K562 (cell line): ENCODE data around the gene CORIN. TPM values are rescaled to one million over a fixed set of nuclear protein-coding genes. Genes with fewer than 3 reads are reported as not detected.

Experiments used
- ATAC-seq: fragments of 200-7000 bp; cut with Tn5 transposase; 3 replicates; pipeline ENCODE4 v1.9.1; 2020; ENCODE audit warnings: moderate library complexity
- BruUV-seq: library from RNA; stranded (reverse); fragments of 400-500 nt; replicated peaks from 2 replicates; lab custom pipeline; 2021; lab: Mats Ljungman, UMichigan
- CTCF ChIA-PET: fragments of 300-600 bp; formaldehyde crosslinking; extraction: SDS; loops from one replicate; lab custom pipeline; 2021; ENCODE audit warnings: low intra/inter-chr PET ratio; lab: Yijun Ruan, JAX
- POLR2A ChIA-PET: fragments of 300-600, 350-650 bp; sonication (Branson Sonifier 250); formaldehyde crosslinking; extraction: SDS; loops from one replicate; lab custom pipeline; 2021; ENCODE audit warnings: antibody characterized with exemption, inconsistent platforms; lab: Yijun Ruan, JAX
- DNase-seq, 4 experiments: peaks; one replicate each; pipeline versions ENCODE4 v3.0.0 to v3.0.0-alpha.2; 2011 to 2018; ENCODE audit warnings: low spot score in 3 of 4, mixed read lengths in 3 of 4; ENCODE audit errors: extremely low read depth in 1 of 4
- FAIRE-seq: peaks from 2 replicates; lab custom pipeline; 2011; peaks lifted over from hg19 to GRCh38; lab: Jason Lieb, UNC
- H2AFZ ChIP-seq: 2 replicates; pipeline ENCODE4 v1.6.0; 2011; ENCODE audit warnings: low read depth, low read length, control low read depth, inconsistent platforms
- H3K27ac ChIP-seq: fragments of 200-600 bp; 3 replicates; pipeline ENCODE4 v1.8.0; 2011; ENCODE audit warnings: low read depth, mild to moderate bottlenecking, control low read depth, inconsistent platforms, low read length, moderate library complexity, mixed read lengths; ENCODE audit errors: extremely low read depth
- H3K27me3 ChIP-seq, 2 experiments: fragments of 300-600 bp in 1 of 2; 2 replicates in 1 of 2; 3 replicates in 1 of 2; pipeline versions ENCODE4 v1.6.0 to v1.8.0; 2011; ENCODE audit warnings: inconsistent platforms in 2 of 2, low read length in 2 of 2, mild to moderate bottlenecking in 1 of 2, mixed read lengths in 1 of 2, moderate library complexity in 1 of 2; ENCODE audit not compliant: control insufficient read depth in 2 of 2, insufficient read depth in 2 of 2
- H3K36me3 ChIP-seq: fragments of 300-600 bp; 3 replicates; pipeline ENCODE4 v1.8.0; 2011; ENCODE audit warnings: mild to moderate bottlenecking, low read length, inconsistent platforms; ENCODE audit not compliant: control insufficient read depth, insufficient read depth
- H3K4me1 ChIP-seq, 2 experiments: fragments of 200-600 bp in 1 of 2; replicated peaks in 1 of 2; 2 replicates in 1 of 2; 3 replicates in 1 of 2; pipeline versions ENCODE4 v1.5.1 to v1.8.0; 2011; ENCODE audit warnings: inconsistent platforms in 2 of 2, low read length in 2 of 2, mild to moderate bottlenecking in 1 of 2, mixed read lengths in 1 of 2, moderate library complexity in 1 of 2; ENCODE audit not compliant: control insufficient read depth in 2 of 2, insufficient read depth in 2 of 2
- H3K4me2 ChIP-seq: 2 replicates; pipeline ENCODE4 v1.6.1; 2011; ENCODE audit warnings: low read length, control low read depth, inconsistent platforms, mixed read lengths; ENCODE audit not compliant: insufficient read depth
- H3K4me3 ChIP-seq: fragments of 200-600 bp; sonication (generic), shearing (Covaris generic); 2 replicates; pipeline ENCODE4 v1.5.1; 2016; ENCODE audit warnings: control low read depth, inconsistent platforms
- H3K79me2 ChIP-seq: fragments of 200-600 bp; 3 replicates; pipeline ENCODE4 v1.8.0; 2011; ENCODE audit warnings: low read length, inconsistent platforms; ENCODE audit not compliant: control insufficient read depth, insufficient read depth
- H3K9ac ChIP-seq, 2 experiments: 2 replicates each; pipeline versions ENCODE4 v1.6.0 to v1.6.1; 2011; ENCODE audit warnings: low read depth in 2 of 2, low read length in 2 of 2, control low read depth in 1 of 2, inconsistent platforms in 1 of 2, mild to moderate bottlenecking in 1 of 2, mixed read lengths in 1 of 2; ENCODE audit not compliant: insufficient read depth in 1 of 2
- H3K9me1 ChIP-seq: one replicate; pipeline ENCODE4 v1.6.0; 2011; ENCODE audit warnings: inconsistent platforms, mild to moderate bottlenecking, low read length, moderate library complexity; ENCODE audit not compliant: control insufficient read depth, insufficient read depth
- H3K9me3 ChIP-seq: replicated peaks from 2 replicates; pipeline ENCODE4 v1.5.1; 2011; ENCODE audit warnings: low read depth, low read length, inconsistent platforms; ENCODE audit not compliant: control insufficient read depth, insufficient read depth
- H4K20me1 ChIP-seq: replicated peaks from 2 replicates; pipeline ENCODE4 v1.6.1; 2011; ENCODE audit warnings: low read length, inconsistent platforms, mixed read lengths; ENCODE audit not compliant: control insufficient read depth, insufficient read depth
- COPS2 ChIP-seq: fragments of 450-650 bp; conservative IDR thresholded peaks from 2 replicates; pipeline ENCODE4 v1.6.1; 2016; ENCODE audit warnings: mild to moderate bottlenecking, moderate library complexity
- JUNB ChIP-seq: fragments of 450-650 bp; formaldehyde crosslinking; conservative IDR thresholded peaks from 2 replicates; pipeline ENCODE4 v1.4.0; 2020; ENCODE audit warnings: mild to moderate bottlenecking
- SIN3B ChIP-seq: fragments of 450-650 bp; IDR thresholded peaks from 2 replicates; pipeline ENCODE4 v1.6.1; 2017; ENCODE audit warnings: low read depth, mild to moderate bottlenecking, moderate library complexity
- WGBS: fragments of 100-300 bp; shearing (Covaris generic); methylation state at CpG from one replicate; pipeline ENCODE4 v1.1.6; 2016; ENCODE audit warnings: low coverage, mixed read lengths; ENCODE audit not compliant: insufficient coverage; ENCODE audit errors: missing lambda C conversion rate; 5-methylcytosine and 5-hydroxymethylcytosine counted together
- in situ Hi-C: fragments of 300-500 bp; cut with MboI; formaldehyde crosslinking; loops from 4 replicates; pipeline ENCODE4 v1.15.0; 2018; ENCODE audit warnings: inconsistent platforms, mixed read lengths
- intact Hi-C: fragments of 100-400 bp; cut with micrococcal nuclease; formaldehyde crosslinking; loops from 2 replicates; pipeline ENCODE4 v1.14.2; 2022
- polyA plus RNA-seq, 8 experiments: library from polyadenylated mRNA; depleted of rRNA in 4 of 8; stranded (reverse) in 5 of 8; unstranded in 3 of 8; fragments of >200 nt; fragmentation: Nextera tagmentation in 2 of 8; fragmentation: Illumina TruSeq in 1 of 8; extraction: Ambion mirVana in 2 of 8; extraction: Trizol in 1 of 8; gene quantifications; 2 replicates each; pipeline versions ENCODE4 v1.2.1 to v1.2.3, GENCODE V29; 2011 to 2014; ENCODE audit warnings: inconsistent platforms in 1 of 8, missing spikeins in 1 of 8
- total RNA-seq, 7 experiments: library from RNA; depleted of rRNA in 6 of 7; stranded (reverse); fragments of >200 nt in 6 of 7; fragmentation: Illumina TruSeq in 2 of 7; extraction: Trizol in 2 of 7; gene quantifications; 2 replicates each; pipeline versions ENCODE4 v1.2.1 to v1.2.3, GENCODE V29; 2011 to 2021; ENCODE audit warnings: low replicate concordance in 1 of 7
- TF ChIP-seq, protein P1 (sequence below): sonication (generic); formaldehyde crosslinking; IDR thresholded peaks from 2 replicates; pipeline ENCODE4 v1.8.0; 2023; ENCODE audit warnings: mild to moderate bottlenecking, missing genetic modification reagents
- TF ChIP-seq, protein P2 (sequence below), 2 experiments: fragments of 450-650 bp in 1 of 2; sonication (generic) in 1 of 2; formaldehyde crosslinking in 1 of 2; IDR thresholded peaks; 2 replicates each; pipeline versions ENCODE4 v1.7.1 to v1.9.0; 2016 to 2022; ENCODE audit warnings: inconsistent platforms in 1 of 2, mild to moderate bottlenecking in 1 of 2, missing genetic modification reagents in 1 of 2
- TF ChIP-seq, protein P3 (sequence below): fragments of 450-650 bp; IDR thresholded peaks from 2 replicates; pipeline ENCODE4 v1.6.1; 2016

CORIN gene
- total and polyA plus RNA-seq, 9 of the 15 experiments (the other 6 are each of a cell fraction or from before 2014, with no cell fraction given), result 0.04 to 0.31 (median 0.08) TPM; not detected in 4

DNA sequence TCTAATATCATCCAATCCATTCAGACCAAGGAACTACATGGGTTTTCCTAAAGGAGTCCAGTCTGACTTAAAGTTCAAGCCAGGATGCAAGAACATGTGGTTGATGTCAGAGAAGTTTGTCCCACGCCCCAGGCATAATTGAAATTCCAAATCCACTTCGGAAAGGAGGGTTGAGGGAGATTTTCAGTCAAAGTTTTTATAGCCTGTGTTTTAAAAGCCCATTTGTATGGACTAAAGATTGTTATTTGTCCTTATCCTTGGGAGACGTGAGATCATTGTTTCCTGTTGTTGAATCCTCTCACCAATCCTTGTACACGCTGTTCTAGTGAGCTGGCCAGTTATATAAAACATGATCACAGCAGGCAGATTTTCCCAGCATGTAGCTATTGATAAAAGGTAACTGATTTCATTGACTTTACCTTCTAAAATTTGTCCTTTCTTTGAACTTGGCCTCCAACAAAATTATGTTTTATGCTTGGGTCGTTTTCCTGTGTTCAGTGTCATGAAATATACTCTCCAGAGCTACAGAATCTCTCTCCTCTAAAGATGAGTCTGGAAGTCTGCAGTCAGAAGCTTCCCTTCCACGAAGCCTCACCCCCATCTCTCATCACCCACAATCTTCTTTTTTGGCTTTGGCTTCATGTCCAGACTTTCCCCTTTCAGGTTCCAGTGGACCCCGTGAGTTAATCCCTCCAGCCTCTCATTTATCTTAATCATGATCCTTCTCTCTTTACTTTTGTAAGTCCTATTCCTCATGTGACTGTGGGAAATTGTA, 259.9 kb downstream of the CORIN start:
- ChIA-PET POLR2A (interaction anchor here (1.7 kb wide), 1 partner anchor 11 kb away, joined by 4 read pairs; no protein-coding TSS in a partner anchor), CTCF (no interaction called here)
- H3K9me3 ChIP-seq, result no peaks in the 10 kb centered on the region
- BruUV-seq, result no TSS peak
- 0% methylated on average over 7 of the region's 7 CpGs for WGBS
- no peaks in the 10 kb centered on the region for H3K79me2 ChIP-seq
- no peak for DNase-seq
- no peaks in the 10 kb centered on the region for H3K27me3 ChIP-seq
- H3K9ac ChIP-seq, result no peak overlapping the region
- no peaks in the 10 kb centered on the region for H4K20me1 ChIP-seq
- in situ Hi-C loops, result no loop called here
- no peaks in the 10 kb centered on the region for H3K4me1 ChIP-seq
- intact Hi-C loops, result no loop called here
- no peak overlapping the region for H2AFZ ChIP-seq
- no peaks in the 10 kb centered on the region for H3K36me3 ChIP-seq
- H3K4me3 ChIP-seq, result no peak overlapping the region
- no peaks in the 10 kb centered on the region for H3K9me1 ChIP-seq
- FAIRE-seq, result no peak
- H3K27ac ChIP-seq, result no peak overlapping the region
- no peak for ATAC-seq
- H3K4me2 ChIP-seq, result no peak overlapping the region
- TF ChIP-seq, protein P1, sequence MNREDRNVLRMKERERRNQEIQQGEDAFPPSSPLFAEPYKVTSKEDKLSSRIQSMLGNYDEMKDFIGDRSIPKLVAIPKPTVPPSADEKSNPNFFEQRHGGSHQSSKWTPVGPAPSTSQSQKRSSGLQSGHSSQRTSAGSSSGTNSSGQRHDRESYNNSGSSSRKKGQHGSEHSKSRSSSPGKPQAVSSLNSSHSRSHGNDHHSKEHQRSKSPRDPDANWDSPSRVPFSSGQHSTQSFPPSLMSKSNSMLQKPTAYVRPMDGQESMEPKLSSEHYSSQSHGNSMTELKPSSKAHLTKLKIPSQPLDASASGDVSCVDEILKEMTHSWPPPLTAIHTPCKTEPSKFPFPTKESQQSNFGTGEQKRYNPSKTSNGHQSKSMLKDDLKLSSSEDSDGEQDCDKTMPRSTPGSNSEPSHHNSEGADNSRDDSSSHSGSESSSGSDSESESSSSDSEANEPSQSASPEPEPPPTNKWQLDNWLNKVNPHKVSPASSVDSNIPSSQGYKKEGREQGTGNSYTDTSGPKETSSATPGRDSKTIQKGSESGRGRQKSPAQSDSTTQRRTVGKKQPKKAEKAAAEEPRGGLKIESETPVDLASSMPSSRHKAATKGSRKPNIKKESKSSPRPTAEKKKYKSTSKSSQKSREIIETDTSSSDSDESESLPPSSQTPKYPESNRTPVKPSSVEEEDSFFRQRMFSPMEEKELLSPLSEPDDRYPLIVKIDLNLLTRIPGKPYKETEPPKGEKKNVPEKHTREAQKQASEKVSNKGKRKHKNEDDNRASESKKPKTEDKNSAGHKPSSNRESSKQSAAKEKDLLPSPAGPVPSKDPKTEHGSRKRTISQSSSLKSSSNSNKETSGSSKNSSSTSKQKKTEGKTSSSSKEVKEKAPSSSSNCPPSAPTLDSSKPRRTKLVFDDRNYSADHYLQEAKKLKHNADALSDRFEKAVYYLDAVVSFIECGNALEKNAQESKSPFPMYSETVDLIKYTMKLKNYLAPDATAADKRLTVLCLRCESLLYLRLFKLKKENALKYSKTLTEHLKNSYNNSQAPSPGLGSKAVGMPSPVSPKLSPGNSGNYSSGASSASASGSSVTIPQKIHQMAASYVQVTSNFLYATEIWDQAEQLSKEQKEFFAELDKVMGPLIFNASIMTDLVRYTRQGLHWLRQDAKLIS, result no peak
- TF ChIP-seq SIN3B, result no peak
- TF ChIP-seq, protein P2, sequence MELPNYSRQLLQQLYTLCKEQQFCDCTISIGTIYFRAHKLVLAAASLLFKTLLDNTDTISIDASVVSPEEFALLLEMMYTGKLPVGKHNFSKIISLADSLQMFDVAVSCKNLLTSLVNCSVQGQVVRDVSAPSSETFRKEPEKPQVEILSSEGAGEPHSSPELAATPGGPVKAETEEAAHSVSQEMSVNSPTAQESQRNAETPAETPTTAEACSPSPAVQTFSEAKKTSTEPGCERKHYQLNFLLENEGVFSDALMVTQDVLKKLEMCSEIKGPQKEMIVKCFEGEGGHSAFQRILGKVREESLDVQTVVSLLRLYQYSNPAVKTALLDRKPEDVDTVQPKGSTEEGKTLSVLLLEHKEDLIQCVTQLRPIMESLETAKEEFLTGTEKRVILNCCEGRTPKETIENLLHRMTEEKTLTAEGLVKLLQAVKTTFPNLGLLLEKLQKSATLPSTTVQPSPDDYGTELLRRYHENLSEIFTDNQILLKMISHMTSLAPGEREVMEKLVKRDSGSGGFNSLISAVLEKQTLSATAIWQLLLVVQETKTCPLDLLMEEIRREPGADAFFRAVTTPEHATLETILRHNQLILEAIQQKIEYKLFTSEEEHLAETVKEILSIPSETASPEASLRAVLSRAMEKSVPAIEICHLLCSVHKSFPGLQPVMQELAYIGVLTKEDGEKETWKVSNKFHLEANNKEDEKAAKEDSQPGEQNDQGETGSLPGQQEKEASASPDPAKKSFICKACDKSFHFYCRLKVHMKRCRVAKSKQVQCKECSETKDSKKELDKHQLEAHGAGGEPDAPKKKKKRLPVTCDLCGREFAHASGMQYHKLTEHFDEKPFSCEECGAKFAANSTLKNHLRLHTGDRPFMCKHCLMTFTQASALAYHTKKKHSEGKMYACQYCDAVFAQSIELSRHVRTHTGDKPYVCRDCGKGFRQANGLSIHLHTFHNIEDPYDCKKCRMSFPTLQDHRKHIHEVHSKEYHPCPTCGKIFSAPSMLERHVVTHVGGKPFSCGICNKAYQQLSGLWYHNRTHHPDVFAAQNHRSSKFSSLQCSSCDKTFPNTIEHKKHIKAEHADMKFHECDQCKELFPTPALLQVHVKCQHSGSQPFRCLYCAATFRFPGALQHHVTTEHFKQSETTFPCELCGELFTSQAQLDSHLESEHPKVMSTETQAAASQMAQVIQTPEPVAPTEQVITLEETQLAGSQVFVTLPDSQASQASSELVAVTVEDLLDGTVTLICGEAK (IDR thresholded peaks at IDR 0.05), result no peak
- TF ChIP-seq, protein P2 (CRISPR knock-in tag; IDR thresholded peaks at IDR 0.05), result no peak
- no peak for TF ChIP-seq JUNB (CRISPR knock-in tag)
- TF ChIP-seq, protein P3, sequence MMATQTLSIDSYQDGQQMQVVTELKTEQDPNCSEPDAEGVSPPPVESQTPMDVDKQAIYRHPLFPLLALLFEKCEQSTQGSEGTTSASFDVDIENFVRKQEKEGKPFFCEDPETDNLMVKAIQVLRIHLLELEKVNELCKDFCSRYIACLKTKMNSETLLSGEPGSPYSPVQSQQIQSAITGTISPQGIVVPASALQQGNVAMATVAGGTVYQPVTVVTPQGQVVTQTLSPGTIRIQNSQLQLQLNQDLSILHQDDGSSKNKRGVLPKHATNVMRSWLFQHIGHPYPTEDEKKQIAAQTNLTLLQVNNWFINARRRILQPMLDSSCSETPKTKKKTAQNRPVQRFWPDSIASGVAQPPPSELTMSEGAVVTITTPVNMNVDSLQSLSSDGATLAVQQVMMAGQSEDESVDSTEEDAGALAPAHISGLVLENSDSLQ, result no peak
- no peak for TF ChIP-seq COPS2
